ENCODE results near the gene SLAMF1.

DNA sequence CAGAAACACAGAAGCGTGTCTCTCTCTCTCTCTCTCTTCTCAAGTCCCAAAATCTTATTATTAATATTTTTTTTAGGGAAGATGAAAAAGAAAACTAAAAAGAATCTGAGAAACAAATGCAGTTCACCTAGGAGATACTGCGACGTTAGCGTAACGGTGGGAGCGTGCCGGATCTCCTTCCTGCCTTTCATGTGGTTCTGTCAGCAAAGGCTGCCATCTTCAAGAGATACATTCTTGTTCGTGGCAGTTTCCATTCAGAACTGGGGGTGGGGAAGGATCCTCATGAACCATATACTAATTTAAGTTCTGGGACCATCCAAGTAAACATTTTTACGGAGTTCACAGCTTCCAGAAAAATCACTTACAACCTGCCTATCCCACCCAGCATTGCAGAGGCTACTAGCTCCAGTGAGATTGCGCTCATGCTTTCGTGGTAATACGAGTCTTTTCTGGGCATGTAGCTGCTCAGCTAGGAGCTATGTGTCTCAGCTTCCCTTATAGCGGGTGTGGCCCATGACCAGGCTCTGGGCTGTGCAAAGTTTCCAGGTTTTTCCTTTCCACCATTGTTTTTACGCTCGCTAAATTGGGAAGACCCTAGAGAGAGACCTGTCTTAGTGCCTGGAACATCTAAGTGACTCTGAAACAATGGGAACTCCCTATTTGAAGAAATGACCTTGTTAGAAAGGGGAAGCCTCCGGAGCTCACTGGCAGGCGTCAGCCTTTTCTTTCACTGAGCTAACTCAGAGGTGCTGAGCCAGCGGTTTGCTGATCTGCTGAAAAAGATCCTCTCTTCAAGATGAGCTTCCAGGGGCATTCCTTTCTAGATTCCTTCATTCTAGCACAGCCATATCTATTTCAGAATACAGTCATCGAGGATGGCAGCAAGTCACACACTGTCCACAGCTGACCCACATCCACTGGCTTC, 17.3 kb downstream of the SLAMF1 start:
- no peak for TF ChIP-seq POLR2A (IDR thresholded peaks at IDR 0.05)
- TF ChIP-seq, protein P1, sequence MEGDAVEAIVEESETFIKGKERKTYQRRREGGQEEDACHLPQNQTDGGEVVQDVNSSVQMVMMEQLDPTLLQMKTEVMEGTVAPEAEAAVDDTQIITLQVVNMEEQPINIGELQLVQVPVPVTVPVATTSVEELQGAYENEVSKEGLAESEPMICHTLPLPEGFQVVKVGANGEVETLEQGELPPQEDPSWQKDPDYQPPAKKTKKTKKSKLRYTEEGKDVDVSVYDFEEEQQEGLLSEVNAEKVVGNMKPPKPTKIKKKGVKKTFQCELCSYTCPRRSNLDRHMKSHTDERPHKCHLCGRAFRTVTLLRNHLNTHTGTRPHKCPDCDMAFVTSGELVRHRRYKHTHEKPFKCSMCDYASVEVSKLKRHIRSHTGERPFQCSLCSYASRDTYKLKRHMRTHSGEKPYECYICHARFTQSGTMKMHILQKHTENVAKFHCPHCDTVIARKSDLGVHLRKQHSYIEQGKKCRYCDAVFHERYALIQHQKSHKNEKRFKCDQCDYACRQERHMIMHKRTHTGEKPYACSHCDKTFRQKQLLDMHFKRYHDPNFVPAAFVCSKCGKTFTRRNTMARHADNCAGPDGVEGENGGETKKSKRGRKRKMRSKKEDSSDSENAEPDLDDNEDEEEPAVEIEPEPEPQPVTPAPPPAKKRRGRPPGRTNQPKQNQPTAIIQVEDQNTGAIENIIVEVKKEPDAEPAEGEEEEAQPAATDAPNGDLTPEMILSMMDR (IDR thresholded peaks at IDR 0.05): no peak
